HepG2 (cell line): ENCODE data around the gene NABP1. TPM values are rescaled to one million over a fixed set of nuclear protein-coding genes. Genes with fewer than 3 reads are reported as not detected.

Experiments used
- MBD4 ChIP-seq: IDR thresholded peaks from 2 replicates; pipeline ENCODE4 v1.6.1; 2012; ENCODE audit warnings: low read length, inconsistent platforms, borderline replicate concordance
- MXD4 ChIP-seq: IDR thresholded peaks from 2 replicates; pipeline ENCODE4 v1.6.1; 2016; ENCODE audit warnings: mild to moderate bottlenecking, missing biosample characterization, missing genetic modification reagents
- SIX1 ChIP-seq: sonication (generic); formaldehyde crosslinking; IDR thresholded peaks from 2 replicates; pipeline ENCODE4 v1.4.0; 2020; ENCODE audit warnings: missing genetic modification reagents, borderline replicate concordance
- ZFP1 ChIP-seq: IDR thresholded peaks from 2 replicates; pipeline ENCODE4 v1.6.1; 2016
- ZFP41 ChIP-seq: sonication (generic); formaldehyde crosslinking; IDR thresholded peaks from 2 replicates; pipeline ENCODE4 v1.4.0; 2020; ENCODE audit warnings: mild to moderate bottlenecking, missing genetic modification reagents, borderline replicate concordance
- ZGPAT ChIP-seq: IDR thresholded peaks from 2 replicates; pipeline ENCODE4 v1.6.1; 2016; ENCODE audit warnings: mild to moderate bottlenecking
- ZNF329 ChIP-seq: sonication (generic); formaldehyde crosslinking; IDR thresholded peaks from 2 replicates; pipeline ENCODE4 v1.9.0; 2021; ENCODE audit warnings: low read depth, mild to moderate bottlenecking, missing genetic modification reagents
- ZNF562 ChIP-seq: sonication (generic); formaldehyde crosslinking; IDR thresholded peaks from 2 replicates; pipeline ENCODE4 v1.8.0; 2022; ENCODE audit warnings: missing genetic modification reagents, borderline replicate concordance
- ZNF576 ChIP-seq: sonication (generic); formaldehyde crosslinking; IDR thresholded peaks from 2 replicates; pipeline ENCODE4 v1.4.0; 2020; ENCODE audit warnings: mild to moderate bottlenecking, missing genetic modification reagents
- ZNF609 ChIP-seq: sonication (generic); formaldehyde crosslinking; IDR thresholded peaks from 2 replicates; pipeline ENCODE4 v1.4.0; 2020; ENCODE audit warnings: mild to moderate bottlenecking, missing genetic modification reagents, borderline replicate concordance
- ZNF644 ChIP-seq: IDR thresholded peaks from 2 replicates; pipeline ENCODE4 v1.6.1; 2016; ENCODE audit warnings: low read depth
- ZNF749 ChIP-seq: sonication (generic); formaldehyde crosslinking; IDR thresholded peaks from 2 replicates; pipeline ENCODE4 v1.8.0; 2022; ENCODE audit warnings: mild to moderate bottlenecking, missing genetic modification reagents, moderate library complexity, borderline replicate concordance
- polyA plus RNA-seq, 8 experiments: library from polyadenylated mRNA; depleted of rRNA in 3 of 8; stranded (reverse) in 7 of 8; unstranded in 1 of 8; fragments of >200 nt; fragmentation: Illumina TruSeq in 4 of 8; extraction: Trizol in 4 of 8; gene quantifications; 2 replicates each; pipeline versions ENCODE4 v1.2.1 to v1.2.3, GENCODE V29; 2011 to 2016; ENCODE audit warnings: low read depth in 4 of 8, missing spikeins in 1 of 8, mixed read lengths in 1 of 8; ENCODE audit not compliant: insufficient read depth in 1 of 8
- total RNA-seq, 5 experiments: library from RNA; depleted of rRNA; stranded (reverse); fragments of >200 nt; fragmentation: Illumina TruSeq; extraction: Trizol; gene quantifications; 2 replicates each; pipeline ENCODE4 v1.2.3, GENCODE V29; 2016; ENCODE audit warnings: low read depth in 1 of 5
- TF ChIP-seq, protein P1 (sequence below): sonication (generic); formaldehyde crosslinking; IDR thresholded peaks from 2 replicates; pipeline ENCODE4 v1.5.0; 2020; ENCODE audit warnings: mild to moderate bottlenecking, missing genetic modification reagents
- TF ChIP-seq, protein P2 (sequence below): sonication (generic); formaldehyde crosslinking; conservative IDR thresholded peaks from 2 replicates; pipeline ENCODE4 v1.5.0; 2020; ENCODE audit warnings: missing genetic modification reagents
- TF ChIP-seq, protein P3 (sequence below): sonication (generic); formaldehyde crosslinking; conservative IDR thresholded peaks from 2 replicates; pipeline ENCODE4 v1.8.0; 2022; ENCODE audit warnings: mild to moderate bottlenecking, moderate library complexity, missing genetic modification reagents

Gene NABP1
- total and polyA plus RNA-seq, 2 of the 13 experiments (the other 11 are each of a cell fraction or from before 2014, with no cell fraction given): 14.9 to 19.8 TPM

GRCh38 chr2:191677646-191678436 is at the start of gene NABP1 (continued):
- TF ChIP-seq ZNF609 (CRISPR knock-in tag) (peak; percentile 80), ZGPAT (CRISPR knock-in tag) (peak; percentile 97), ZFP41 (CRISPR knock-in tag) (peak; percentile 71; the same call in 1 of the 2 replicates), MXD4 (peak; percentile 95), SIX1 (CRISPR knock-in tag) (no peak), ZNF644 (CRISPR knock-in tag) (peak; percentile 41; the same call in 1 of the 2 replicates), ZNF576 (CRISPR knock-in tag) (no peak), ZNF329 (peak; percentile 76; the same call in 1 of the 2 replicates), ZFP1 (CRISPR knock-in tag) (peak; percentile 59; the same call in 1 of the 2 replicates), MBD4 (no peak), ZNF749 (no peak), ZNF562 (CRISPR knock-in tag) (no peak)
- TF ChIP-seq, protein P1, sequence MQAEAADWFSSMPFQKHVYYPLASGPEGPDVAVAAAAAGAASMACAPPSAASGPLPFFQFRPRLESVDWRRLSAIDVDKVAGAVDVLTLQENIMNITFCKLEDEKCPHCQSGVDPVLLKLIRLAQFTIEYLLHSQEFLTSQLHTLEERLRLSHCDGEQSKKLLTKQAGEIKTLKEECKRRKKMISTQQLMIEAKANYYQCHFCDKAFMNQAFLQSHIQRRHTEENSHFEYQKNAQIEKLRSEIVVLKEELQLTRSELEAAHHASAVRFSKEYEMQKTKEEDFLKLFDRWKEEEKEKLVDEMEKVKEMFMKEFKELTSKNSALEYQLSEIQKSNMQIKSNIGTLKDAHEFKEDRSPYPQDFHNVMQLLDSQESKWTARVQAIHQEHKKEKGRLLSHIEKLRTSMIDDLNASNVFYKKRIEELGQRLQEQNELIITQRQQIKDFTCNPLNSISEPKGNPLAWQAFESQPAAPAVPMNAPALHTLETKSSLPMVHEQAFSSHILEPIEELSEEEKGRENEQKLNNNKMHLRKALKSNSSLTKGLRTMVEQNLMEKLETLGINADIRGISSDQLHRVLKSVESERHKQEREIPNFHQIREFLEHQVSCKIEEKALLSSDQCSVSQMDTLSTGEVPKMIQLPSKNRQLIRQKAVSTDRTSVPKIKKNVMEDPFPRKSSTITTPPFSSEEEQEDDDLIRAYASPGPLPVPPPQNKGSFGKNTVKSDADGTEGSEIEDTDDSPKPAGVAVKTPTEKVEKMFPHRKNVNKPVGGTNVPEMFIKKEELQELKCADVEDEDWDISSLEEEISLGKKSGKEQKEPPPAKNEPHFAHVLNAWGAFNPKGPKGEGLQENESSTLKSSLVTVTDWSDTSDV (CRISPR knock-in tag): peak; percentile 67
- TF ChIP-seq, protein P2, sequence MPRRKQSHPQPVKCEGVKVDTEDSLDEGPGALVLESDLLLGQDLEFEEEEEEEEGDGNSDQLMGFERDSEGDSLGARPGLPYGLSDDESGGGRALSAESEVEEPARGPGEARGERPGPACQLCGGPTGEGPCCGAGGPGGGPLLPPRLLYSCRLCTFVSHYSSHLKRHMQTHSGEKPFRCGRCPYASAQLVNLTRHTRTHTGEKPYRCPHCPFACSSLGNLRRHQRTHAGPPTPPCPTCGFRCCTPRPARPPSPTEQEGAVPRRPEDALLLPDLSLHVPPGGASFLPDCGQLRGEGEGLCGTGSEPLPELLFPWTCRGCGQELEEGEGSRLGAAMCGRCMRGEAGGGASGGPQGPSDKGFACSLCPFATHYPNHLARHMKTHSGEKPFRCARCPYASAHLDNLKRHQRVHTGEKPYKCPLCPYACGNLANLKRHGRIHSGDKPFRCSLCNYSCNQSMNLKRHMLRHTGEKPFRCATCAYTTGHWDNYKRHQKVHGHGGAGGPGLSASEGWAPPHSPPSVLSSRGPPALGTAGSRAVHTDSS (CRISPR knock-in tag): peak; percentile 85; the same call in 1 of the 2 replicates
- TF ChIP-seq, protein P3, sequence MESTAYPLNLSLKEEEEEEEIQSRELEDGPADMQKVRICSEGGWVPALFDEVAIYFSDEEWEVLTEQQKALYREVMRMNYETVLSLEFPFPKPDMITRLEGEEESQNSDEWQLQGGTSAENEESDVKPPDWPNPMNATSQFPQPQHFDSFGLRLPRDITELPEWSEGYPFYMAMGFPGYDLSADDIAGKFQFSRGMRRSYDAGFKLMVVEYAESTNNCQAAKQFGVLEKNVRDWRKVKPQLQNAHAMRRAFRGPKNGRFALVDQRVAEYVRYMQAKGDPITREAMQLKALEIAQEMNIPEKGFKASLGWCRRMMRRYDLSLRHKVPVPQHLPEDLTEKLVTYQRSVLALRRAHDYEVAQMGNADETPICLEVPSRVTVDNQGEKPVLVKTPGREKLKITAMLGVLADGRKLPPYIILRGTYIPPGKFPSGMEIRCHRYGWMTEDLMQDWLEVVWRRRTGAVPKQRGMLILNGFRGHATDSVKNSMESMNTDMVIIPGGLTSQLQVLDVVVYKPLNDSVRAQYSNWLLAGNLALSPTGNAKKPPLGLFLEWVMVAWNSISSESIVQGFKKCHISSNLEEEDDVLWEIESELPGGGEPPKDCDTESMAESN (CRISPR knock-in tag): peak; percentile 91
